HEK293 (cell line): ENCODE data around the gene DCLK1.

Experiments
- CTCF ChIA-PET: fragments of 350-600 bp; formaldehyde crosslinking; extraction: SDS; loops from one replicate; lab custom pipeline; 2021; ENCODE audit warnings: antibody characterized with exemption; lab: Yijun Ruan, JAX
- POLR2A ChIA-PET: fragments of 300-600 bp; formaldehyde crosslinking; extraction: SDS; loops from one replicate; lab custom pipeline; 2020; ENCODE audit warnings: antibody characterized with exemption, inconsistent platforms; lab: Yijun Ruan, JAX
- H3K27ac ChIP-seq: fragments of 200-500 bp; sonication (Bioruptor generic); 2 replicates; pipeline ENCODE4 v1.5.1; 2014; ENCODE audit warnings: low read depth, low read length, control low read depth, inconsistent platforms; ENCODE audit errors: extremely low read depth
- H3K36me3 ChIP-seq, 2 experiments: fragments of 200-500 bp in 1 of 2; sonication (Bioruptor generic) in 1 of 2; 1 replicate in 1 of 2; 2 replicates in 1 of 2; pipeline ENCODE4 v1.5.1; 2014 to 2017; ENCODE audit warnings: inconsistent platforms in 2 of 2, low read length in 2 of 2; ENCODE audit not compliant: control insufficient read depth in 2 of 2, insufficient read depth in 1 of 2
- H3K4me1 ChIP-seq: fragments of 200-500 bp; sonication (Bioruptor generic); 2 replicates; pipeline ENCODE4 v1.5.1; 2014; ENCODE audit warnings: mild to moderate bottlenecking, low read length, inconsistent platforms; ENCODE audit not compliant: control insufficient read depth, insufficient read depth
- H3K4me3 ChIP-seq: 2 replicates; pipeline ENCODE4 v1.5.1; 2011; ENCODE audit warnings: low read depth, mild to moderate bottlenecking, control low read depth, low read length, moderate library complexity
- H3K9me3 ChIP-seq: fragments of 200-500 bp; sonication (Bioruptor generic); 2 replicates; pipeline ENCODE4 v1.5.1; 2014; ENCODE audit warnings: low read depth, low read length, inconsistent platforms; ENCODE audit not compliant: control insufficient read depth, insufficient read depth
- GLIS2 ChIP-seq: fragments of 450-650 bp; formaldehyde crosslinking; IDR thresholded peaks from 2 replicates; pipeline ENCODE4 v1.5.1; 2016; ENCODE audit warnings: missing biosample characterization, missing genetic modification characterization
- PRDM2 ChIP-seq: fragments of 450-650 bp; formaldehyde crosslinking; IDR thresholded peaks from 2 replicates; pipeline ENCODE4 v1.5.1; 2016; ENCODE audit warnings: missing biosample characterization, missing genetic modification characterization, borderline replicate concordance
- SP2 ChIP-seq: fragments of 450-650 bp; formaldehyde crosslinking; IDR thresholded peaks from 2 replicates; pipeline ENCODE4 v1.5.1; 2016; ENCODE audit warnings: missing biosample characterization, missing genetic modification characterization
- YY1 ChIP-seq: fragments of 450-650 bp; formaldehyde crosslinking; IDR thresholded peaks from 2 replicates; pipeline ENCODE4 v1.5.1; 2018; ENCODE audit warnings: missing biosample characterization, missing genetic modification characterization
- YY2 ChIP-seq: fragments of 450-650 bp; formaldehyde crosslinking; IDR thresholded peaks from 2 replicates; pipeline ENCODE4 v1.5.1; 2016; ENCODE audit warnings: missing biosample characterization, missing genetic modification characterization
- ZBTB11 ChIP-seq: fragments of 450-650 bp; formaldehyde crosslinking; conservative IDR thresholded peaks from 2 replicates; pipeline ENCODE4 v1.5.1; 2016; ENCODE audit warnings: low read depth, missing biosample characterization, missing genetic modification characterization
- ZBTB44 ChIP-seq: fragments of 450-650 bp; IDR thresholded peaks from 2 replicates; pipeline ENCODE4 v1.5.1; 2018; ENCODE audit warnings: missing biosample characterization, mild to moderate bottlenecking, missing genetic modification characterization
- ZFP69B ChIP-seq: fragments of 450-650 bp; formaldehyde crosslinking; IDR thresholded peaks from 2 replicates; pipeline ENCODE4 v1.5.1; 2016; ENCODE audit warnings: missing biosample characterization, missing genetic modification characterization
- ZNF132 ChIP-seq: fragments of 450-650 bp; formaldehyde crosslinking; IDR thresholded peaks from 2 replicates; pipeline ENCODE4 v1.5.1; 2017; ENCODE audit warnings: missing biosample characterization, missing genetic modification characterization, borderline replicate concordance
- ZNF174 ChIP-seq: fragments of 450-650 bp; formaldehyde crosslinking; IDR thresholded peaks from 2 replicates; pipeline ENCODE4 v1.5.0; 2017; ENCODE audit warnings: missing biosample characterization, mild to moderate bottlenecking, missing genetic modification characterization
- ZNF280C ChIP-seq: fragments of 450-650 bp; formaldehyde crosslinking; IDR thresholded peaks from 2 replicates; pipeline ENCODE4 v1.5.1; 2016; ENCODE audit warnings: missing biosample characterization, missing genetic modification characterization
- ZNF341 ChIP-seq: fragments of 450-650 bp; formaldehyde crosslinking; IDR thresholded peaks from 2 replicates; pipeline ENCODE4; 2016; ENCODE audit warnings: low read depth, missing biosample characterization, missing genetic modification characterization
- ZNF354C ChIP-seq: fragments of 450-650 bp; formaldehyde crosslinking; IDR thresholded peaks from 2 replicates; pipeline ENCODE4 v1.5.1; 2016; ENCODE audit warnings: missing biosample characterization, missing genetic modification characterization, low read depth, borderline replicate concordance
- ZNF433 ChIP-seq: fragments of 450-650 bp; formaldehyde crosslinking; IDR thresholded peaks from 2 replicates; pipeline ENCODE4 v1.5.1; 2016; ENCODE audit warnings: missing biosample characterization, missing genetic modification characterization, low read depth
- ZNF529 ChIP-seq: fragments of 450-650 bp; formaldehyde crosslinking; IDR thresholded peaks from 2 replicates; pipeline ENCODE4 v1.5.1; 2017; ENCODE audit warnings: missing genetic modification characterization, missing biosample characterization; ENCODE audit not compliant: insufficient replicate concordance
- ZNF549 ChIP-seq: fragments of 450-650 bp; IDR thresholded peaks from 2 replicates; pipeline ENCODE4 v1.5.1; 2018; ENCODE audit warnings: missing biosample characterization, missing genetic modification characterization, mild to moderate bottlenecking, inconsistent platforms, moderate library complexity
- ZNF629 ChIP-seq: fragments of 450-650 bp; formaldehyde crosslinking; IDR thresholded peaks from 2 replicates; pipeline ENCODE4 v1.5.1; 2017; ENCODE audit warnings: missing biosample characterization, missing genetic modification characterization
- ZNF776 ChIP-seq: fragments of 450-650 bp; formaldehyde crosslinking; IDR thresholded peaks from 2 replicates; pipeline ENCODE4 v1.5.0; 2017; ENCODE audit warnings: missing biosample characterization, missing genetic modification characterization, borderline replicate concordance
- ZNF830 ChIP-seq: fragments of 450-650 bp; IDR thresholded peaks from 2 replicates; pipeline ENCODE4 v1.5.0; 2018; ENCODE audit warnings: missing biosample characterization, missing genetic modification characterization, low read depth, mild to moderate bottlenecking, moderate library complexity
- ZNF837 ChIP-seq: fragments of 450-650 bp; formaldehyde crosslinking; IDR thresholded peaks from 2 replicates; pipeline ENCODE4 v1.5.1; 2016; ENCODE audit warnings: missing biosample characterization, missing genetic modification characterization
- TF ChIP-seq, protein P1 (sequence below): fragments of 450-650 bp; formaldehyde crosslinking; optimal IDR thresholded peaks from 2 replicates; pipeline ENCODE3; 2016; ENCODE audit warnings: missing biosample characterization, mild to moderate bottlenecking, missing genetic modification characterization

Gene DCLK1

DNA sequence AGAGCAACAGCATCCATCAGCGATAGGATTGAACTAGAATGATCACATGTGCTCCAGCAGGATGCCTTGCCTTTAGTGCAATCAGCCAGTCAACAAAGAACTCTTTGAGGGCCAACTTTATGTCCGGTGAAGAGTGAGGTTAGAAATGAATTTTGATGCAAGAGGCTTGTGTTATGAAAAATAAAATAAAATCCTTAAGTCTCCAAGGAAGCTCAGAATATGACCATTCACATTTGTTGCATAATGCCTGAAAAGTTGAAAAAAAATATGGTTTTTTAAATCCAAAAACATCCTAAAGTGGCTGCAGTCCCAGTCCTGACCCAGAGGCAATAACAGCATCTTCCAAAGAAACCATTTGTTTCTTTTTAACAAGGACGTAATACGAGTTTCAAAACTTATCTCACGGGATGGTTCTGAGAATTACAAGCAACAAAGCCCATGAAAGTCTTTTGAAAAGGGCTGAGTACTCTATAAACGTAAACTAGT lies 61.3 kb downstream of the DCLK1 start:
- ChIA-PET CTCF (no interaction called here), POLR2A (no interaction called here)
- TF ChIP-seq SP2 (tag by site-specific recombination) (no peak), YY1 (tag by site-specific recombination) (no peak), ZNF629 (tag by site-specific recombination) (no peak), ZNF174 (tag by site-specific recombination) (no peak), ZNF830 (tag by site-specific recombination) (no peak), ZNF433 (tag by site-specific recombination) (no peak), ZBTB44 (tag by site-specific recombination) (no peak), ZFP69B (tag by site-specific recombination) (no peak), ZNF776 (no peak), ZNF341 (no peak)
- no peaks in the 10 kb centered on the region for H3K9me3 ChIP-seq
- no peaks in the 10 kb centered on the region for H3K4me1 ChIP-seq
- H3K36me3 ChIP-seq: no peaks in the 10 kb centered on the region
- no peak overlapping the region for H3K4me3 ChIP-seq
- no peak overlapping the region for H3K27ac ChIP-seq

DNA sequence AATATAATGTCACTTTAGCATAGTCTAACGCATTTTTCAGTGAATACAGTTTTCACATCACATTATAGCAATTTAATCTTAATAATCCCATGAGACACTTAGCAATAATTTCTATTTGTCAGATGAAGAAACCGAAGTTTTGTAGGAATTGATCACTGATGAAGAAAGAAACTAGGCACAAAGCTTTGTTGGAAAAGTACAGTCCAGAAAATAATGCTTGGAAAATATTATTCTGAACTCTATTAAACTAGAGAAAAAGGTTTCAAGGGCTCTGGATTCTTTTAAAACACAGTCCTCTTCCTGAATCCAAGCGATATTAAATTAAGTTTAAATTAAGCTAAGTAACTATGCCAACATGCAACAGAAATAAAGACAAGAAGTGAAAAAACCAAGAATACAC lies 62.2 kb downstream of the DCLK1 start:
- Histone ChIP-seq H3K4me1 (no peaks in the 10 kb centered on the region), H3K4me3 (no peak overlapping the region), H3K27ac (no peak overlapping the region), H3K9me3 (no peaks in the 10 kb centered on the region), H3K36me3 (no peaks in the 10 kb centered on the region)
- POLR2A ChIA-PET: no interaction called here
- CTCF ChIA-PET: no interaction called here
- TF ChIP-seq ZNF354C (tag by site-specific recombination): no peak
- TF ChIP-seq ZNF132: no peak
- TF ChIP-seq PRDM2 (tag by site-specific recombination): no peak
- no peak for TF ChIP-seq YY1 (tag by site-specific recombination)
- TF ChIP-seq ZNF549 (tag by site-specific recombination): no peak
- no peak for TF ChIP-seq ZBTB11 (tag by site-specific recombination)
- TF ChIP-seq ZNF280C (tag by site-specific recombination): no peak
- no peak for TF ChIP-seq ZNF837 (tag by site-specific recombination)
- TF ChIP-seq, protein P1, sequence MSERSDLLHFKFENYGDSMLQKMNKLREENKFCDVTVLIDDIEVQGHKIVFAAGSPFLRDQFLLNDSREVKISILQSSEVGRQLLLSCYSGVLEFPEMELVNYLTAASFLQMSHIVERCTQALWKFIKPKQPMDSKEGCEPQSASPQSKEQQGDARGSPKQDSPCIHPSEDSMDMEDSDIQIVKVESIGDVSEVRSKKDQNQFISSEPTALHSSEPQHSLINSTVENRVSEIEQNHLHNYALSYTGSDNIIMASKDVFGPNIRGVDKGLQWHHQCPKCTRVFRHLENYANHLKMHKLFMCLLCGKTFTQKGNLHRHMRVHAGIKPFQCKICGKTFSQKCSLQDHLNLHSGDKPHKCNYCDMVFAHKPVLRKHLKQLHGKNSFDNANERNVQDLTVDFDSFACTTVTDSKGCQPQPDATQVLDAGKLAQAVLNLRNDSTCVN (tag by site-specific recombination): no peak
- no peak for TF ChIP-seq GLIS2 (tag by site-specific recombination)
- TF ChIP-seq ZNF529 (tag by site-specific recombination): no peak
- no peak for TF ChIP-seq YY2 (tag by site-specific recombination)
